Breast epithelium (tissue), 4 donors: ENCODE measurements around the gene LIMS3. TPM values are rescaled to one million over a fixed set of nuclear protein-coding genes. Genes with fewer than 3 reads are reported as not detected.
"Not testable (repeated sequence)": the region's sequence is repeated elsewhere in the genome, so short reads cannot be mapped to it uniquely, and the experiment has no call there.

Experiments
- DNase-seq, 2 donors: peaks; one replicate each; pipeline ENCODE4 v3.0.0-alpha.2; 2019; ENCODE audit warnings: low spot score in 2 of 2
- H3K27ac ChIP-seq, 2 donors: fragments of 200-600 bp; sonication (generic) in 1 of 2; one replicate each; pipeline ENCODE4 v1.5.1; 2016 to 2019; ENCODE audit warnings: mild to moderate bottlenecking in 1 of 2
- H3K27me3 ChIP-seq, 2 donors: fragments of 200-600 bp; sonication (generic) in 1 of 2; one replicate each; pipeline versions ENCODE4 v1.5.1 to v1.6.0; 2017 to 2019; ENCODE audit warnings: control low read depth in 1 of 2, mild to moderate bottlenecking in 1 of 2
- H3K36me3 ChIP-seq: fragments of 200-600 bp; one replicate; pipeline ENCODE4 v1.5.1; 2019
- H3K4me1 ChIP-seq, 2 donors: fragments of 200-600 bp; sonication (generic); one replicate each; pipeline ENCODE4 v1.5.1; 2016 to 2019; ENCODE audit warnings: control low read depth in 1 of 2
- H3K4me3 ChIP-seq, 3 donors: fragments of 200-600 bp; sonication (generic); 1 replicate in 2 of 3; 2 replicates in 1 of 3; pipeline ENCODE4 v1.5.1; 2016 to 2019; ENCODE audit warnings: mild to moderate bottlenecking in 3 of 3, moderate library complexity in 2 of 3
- H3K9me3 ChIP-seq, 2 donors: fragments of 200-600 bp; sonication (generic) in 1 of 2; one replicate each; pipeline ENCODE4 v1.5.1; 2016 to 2019; ENCODE audit warnings: control low read depth in 1 of 2
- intact Hi-C: fragments of 100-400 bp; cut with DNase I; formaldehyde crosslinking; loops from one replicate; pipeline ENCODE4 v1.15.1; 2023; ENCODE audit warnings: low total_unique reads
- total RNA-seq, 3 donors: library from RNA; depleted of rRNA; stranded (reverse); fragments of >200 nt; gene quantifications; one replicate each; pipeline ENCODE4 v1.1.0, GENCODE V29; 2016

LIMS3 gene
- total RNA-seq, 3 donors from 2014 or later: 1.6 to 6.6 (median 1.6) TPM

- DNase-seq, H3K4me1 ChIP-seq, H3K27ac ChIP-seq, H3K27me3 ChIP-seq, H3K9me3 ChIP-seq, intact Hi-C loops, H3K36me3 ChIP-seq, H3K4me3 ChIP-seq: not testable (repeated sequence)
Observed at GRCh38 chr2:109908626-109909025, 10.1 kb downstream of the LIMS3 start.

- DNase-seq, H3K4me1 ChIP-seq, H3K9me3 ChIP-seq, H3K27me3 ChIP-seq, H3K36me3 ChIP-seq, H3K4me3 ChIP-seq, H3K27ac ChIP-seq, intact Hi-C loops: not testable (repeated sequence)
Observed at GRCh38 chr2:109910789-109911188, 12.3 kb downstream of the LIMS3 start.

- H3K27ac ChIP-seq, DNase-seq, H3K27me3 ChIP-seq, intact Hi-C loops, H3K9me3 ChIP-seq, H3K36me3 ChIP-seq, H3K4me1 ChIP-seq, H3K4me3 ChIP-seq: not testable (repeated sequence)
Observed at GRCh38 chr2:109913911-109914310, 15.4 kb downstream of the LIMS3 start.

DNA sequence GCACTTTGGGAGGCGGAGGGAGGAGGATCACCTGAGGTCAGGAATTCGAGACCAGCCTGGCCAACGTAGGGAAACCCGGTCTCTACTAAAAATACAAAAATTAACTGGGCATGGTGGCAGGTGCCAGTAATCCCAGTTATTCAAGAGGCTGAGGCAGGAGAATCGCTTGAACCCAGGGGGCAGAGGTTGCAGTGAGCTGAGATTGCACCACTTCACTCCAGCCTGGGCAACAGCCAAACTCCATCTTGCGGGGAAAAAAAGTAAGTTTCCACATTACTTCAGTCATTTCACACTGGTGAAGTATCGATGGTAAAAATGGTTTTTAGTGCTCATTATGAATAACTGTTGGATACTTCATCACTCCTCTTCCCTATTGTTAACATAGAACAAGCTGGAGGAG lies 16.1 kb downstream of the LIMS3 start:
- H3K27me3 ChIP-seq, H3K9me3 ChIP-seq, H3K27ac ChIP-seq, DNase-seq, intact Hi-C loops, H3K36me3 ChIP-seq, H3K4me1 ChIP-seq, H3K4me3 ChIP-seq: not testable (repeated sequence)

GRCh38 chr2:109915830-109916229 lies 17.3 kb downstream of the LIMS3 start:
- H3K4me3 ChIP-seq, H3K27me3 ChIP-seq, H3K4me1 ChIP-seq, H3K9me3 ChIP-seq, H3K36me3 ChIP-seq, intact Hi-C loops, H3K27ac ChIP-seq, DNase-seq: not testable (repeated sequence)

DNA sequence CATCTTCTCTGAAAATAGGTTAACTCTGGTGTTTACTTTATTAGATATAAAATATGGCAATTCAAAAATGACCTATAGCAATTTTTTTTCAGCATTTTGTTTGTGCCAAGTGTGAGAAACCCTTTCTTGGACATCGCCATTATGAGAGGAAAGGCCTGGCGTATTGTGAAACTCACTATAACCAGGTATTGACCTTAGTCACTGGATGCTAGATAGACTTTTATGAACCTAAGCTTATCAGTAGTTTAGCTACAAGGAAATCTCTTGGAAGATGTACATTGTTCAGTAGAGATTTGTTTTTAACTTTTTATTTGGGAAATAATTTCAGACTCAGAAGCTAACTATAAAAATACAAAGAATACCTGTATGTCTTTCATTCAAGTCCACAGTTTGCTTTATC lies 21.7 kb downstream of the LIMS3 start:
- DNase-seq: not testable (repeated sequence)

DNA sequence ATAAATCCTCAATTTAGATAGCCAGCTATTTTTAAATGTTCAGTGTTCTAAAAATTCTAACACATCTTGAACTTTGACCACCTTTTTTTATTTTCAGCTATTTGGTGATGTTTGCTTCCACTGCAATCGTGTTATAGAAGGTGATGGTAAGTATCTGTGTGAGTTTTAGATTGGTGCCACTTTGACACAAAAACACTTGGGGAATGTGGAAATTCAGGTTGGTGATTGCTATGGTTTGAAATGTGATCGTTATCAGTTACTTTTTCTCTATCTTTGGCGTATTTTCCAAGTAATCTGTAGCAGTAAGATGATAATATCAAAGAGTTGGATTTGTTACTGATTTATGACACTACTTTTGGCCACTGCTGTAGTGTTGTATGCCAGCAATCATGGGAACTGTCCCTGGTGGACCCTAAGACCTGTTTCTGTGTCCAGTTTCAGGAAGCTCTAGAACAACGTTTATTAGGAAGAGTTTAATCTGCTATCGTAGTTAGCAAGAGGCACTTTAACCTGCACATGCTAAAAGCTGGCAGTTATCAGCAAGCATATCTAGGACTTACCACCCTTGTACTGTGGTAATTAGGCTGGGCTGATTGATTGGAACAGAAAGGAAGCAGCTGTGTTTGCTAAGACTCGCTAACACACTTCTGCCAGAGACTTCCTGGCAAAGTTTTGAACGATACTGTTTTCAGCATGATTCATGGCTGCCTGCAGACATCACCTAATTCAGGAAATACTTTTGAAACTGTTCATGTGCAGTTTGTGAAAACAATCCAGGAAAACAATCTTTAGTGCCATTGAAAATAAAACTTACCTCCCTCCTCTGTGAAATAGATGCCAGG lies 23.3 kb downstream of the LIMS3 start:
- H3K9me3 ChIP-seq, H3K36me3 ChIP-seq, intact Hi-C loops: not testable (repeated sequence)

More for the DNA sequence above, 21.7 kb downstream of the LIMS3 start:
- intact Hi-C loops, H3K36me3 ChIP-seq, H3K4me3 ChIP-seq, H3K9me3 ChIP-seq, H3K4me1 ChIP-seq, H3K27ac ChIP-seq, H3K27me3 ChIP-seq: not testable (repeated sequence)

DNA sequence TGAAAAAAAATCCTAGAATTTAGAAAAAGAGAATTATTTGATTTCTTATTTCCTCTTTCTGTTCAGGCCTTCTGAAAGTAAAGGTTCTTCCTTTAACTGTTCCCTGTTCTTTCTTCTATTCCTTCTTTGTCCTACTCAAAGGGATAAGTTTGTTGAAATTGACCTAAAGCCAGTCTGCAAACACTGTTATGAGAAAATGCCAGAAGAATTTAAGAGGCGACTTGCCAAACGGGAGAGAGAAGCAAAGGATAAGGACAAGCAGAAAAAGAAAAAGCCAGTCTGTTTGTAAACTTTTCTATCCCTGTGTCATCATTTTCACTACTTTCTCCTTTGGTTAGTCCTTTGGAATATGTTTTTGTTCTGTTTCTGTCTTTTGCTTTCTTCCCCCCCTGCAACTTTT lies 26.0 kb downstream of the LIMS3 start:
- DNase-seq, intact Hi-C loops, H3K9me3 ChIP-seq, H3K4me1 ChIP-seq, H3K36me3 ChIP-seq, H3K27me3 ChIP-seq, H3K4me3 ChIP-seq, H3K27ac ChIP-seq: not testable (repeated sequence)

More for the DNA sequence above, 23.3 kb downstream of the LIMS3 start:
- H3K27me3 ChIP-seq, H3K4me3 ChIP-seq, H3K27ac ChIP-seq, DNase-seq, H3K4me1 ChIP-seq: not testable (repeated sequence)

DNA sequence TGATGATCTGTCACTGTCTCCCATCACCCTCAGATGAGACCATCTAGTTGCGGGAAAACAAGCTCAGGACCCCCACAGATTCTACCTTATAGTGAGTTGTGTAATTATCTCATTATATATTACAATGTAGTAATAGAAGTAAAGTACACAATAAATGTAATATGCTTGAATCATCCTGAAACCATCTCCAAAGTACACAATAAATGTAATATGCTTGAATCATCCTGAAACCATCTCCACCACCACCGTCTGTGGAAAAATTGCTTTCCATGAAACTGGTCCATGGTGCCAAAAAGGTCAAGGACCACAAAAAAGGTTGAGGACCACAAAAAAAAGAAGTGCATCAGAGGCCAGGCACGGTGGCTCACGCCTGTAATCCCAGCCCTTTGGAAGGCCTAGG lies 29.3 kb downstream of the LIMS3 start:
- H3K4me1 ChIP-seq, DNase-seq, H3K27me3 ChIP-seq, H3K36me3 ChIP-seq, H3K4me3 ChIP-seq, H3K9me3 ChIP-seq, intact Hi-C loops, H3K27ac ChIP-seq: not testable (repeated sequence)

DNA sequence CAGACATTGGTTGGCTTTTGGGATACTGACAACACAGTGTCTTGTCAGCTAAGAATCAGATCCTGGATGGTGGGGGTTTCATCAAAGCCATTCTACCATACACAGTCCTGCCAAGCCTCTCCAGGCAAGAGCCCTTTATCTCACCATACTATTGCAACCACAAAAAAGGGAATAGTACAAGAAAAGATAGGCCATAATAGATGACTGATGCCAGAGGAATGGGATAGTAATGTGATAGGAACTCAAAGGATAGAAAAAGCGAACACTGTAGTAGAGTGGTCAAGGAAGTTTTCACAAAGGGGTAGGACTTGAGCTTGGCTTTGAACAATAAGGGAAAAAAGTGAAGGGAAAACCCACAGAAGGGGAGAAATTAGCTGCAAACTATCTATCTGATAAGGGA lies 30.7 kb downstream of the LIMS3 start:
- H3K27me3 ChIP-seq, H3K9me3 ChIP-seq, H3K4me1 ChIP-seq, DNase-seq, H3K27ac ChIP-seq, H3K4me3 ChIP-seq, H3K36me3 ChIP-seq, intact Hi-C loops: not testable (repeated sequence)

- H3K9me3 ChIP-seq, H3K27ac ChIP-seq, DNase-seq, H3K4me1 ChIP-seq, H3K4me3 ChIP-seq, intact Hi-C loops, H3K36me3 ChIP-seq, H3K27me3 ChIP-seq: not testable (repeated sequence)
Observed at GRCh38 chr2:109936534-109936933, 38.0 kb downstream of the LIMS3 start.

GRCh38 chr2:109945362-109945761 lies 46.9 kb downstream of the LIMS3 start:
- H3K27ac ChIP-seq, H3K36me3 ChIP-seq, DNase-seq, H3K4me1 ChIP-seq, H3K27me3 ChIP-seq, H3K9me3 ChIP-seq, H3K4me3 ChIP-seq, intact Hi-C loops: not testable (repeated sequence)

GRCh38 chr2:109947262-109947958 lies 48.9 kb downstream of the LIMS3 start:
- intact Hi-C loops: not testable (repeated sequence)

More at GRCh38 chr2:109947262-109947958, 48.9 kb downstream of the LIMS3 start:
- DNase-seq, H3K27me3 ChIP-seq, H3K4me1 ChIP-seq, H3K9me3 ChIP-seq, H3K27ac ChIP-seq, H3K4me3 ChIP-seq, H3K36me3 ChIP-seq: not testable (repeated sequence)
